Right lobe of liver (tissue), 4 donors: ENCODE results near the gene F13A1.

Experiments used
- POLR2A ChIP-seq: fragments of 450-650 bp; IDR thresholded peaks from one replicate; pipeline ENCODE4 v1.6.1; 2017; ENCODE audit warnings: antibody characterized with exemption, mild to moderate bottlenecking
- TF ChIP-seq, protein P1 (sequence below), 4 donors: fragments of 200-600 bp in 3 of 4; fragments of 450-650 bp in 1 of 4; IDR thresholded peaks; one replicate each; pipeline versions ENCODE4 v1.5.1 to v1.8.0; 2016 to 2022; ENCODE audit warnings: antibody characterized with exemption in 4 of 4, mild to moderate bottlenecking in 2 of 4
- donor health status: DM: no; HTN: no; CAD: no.
- donor health status: DM: no; HTN: no; CAD: no.
- donor health status: DM: no; HTN: yes; CAD: no.

DNA sequence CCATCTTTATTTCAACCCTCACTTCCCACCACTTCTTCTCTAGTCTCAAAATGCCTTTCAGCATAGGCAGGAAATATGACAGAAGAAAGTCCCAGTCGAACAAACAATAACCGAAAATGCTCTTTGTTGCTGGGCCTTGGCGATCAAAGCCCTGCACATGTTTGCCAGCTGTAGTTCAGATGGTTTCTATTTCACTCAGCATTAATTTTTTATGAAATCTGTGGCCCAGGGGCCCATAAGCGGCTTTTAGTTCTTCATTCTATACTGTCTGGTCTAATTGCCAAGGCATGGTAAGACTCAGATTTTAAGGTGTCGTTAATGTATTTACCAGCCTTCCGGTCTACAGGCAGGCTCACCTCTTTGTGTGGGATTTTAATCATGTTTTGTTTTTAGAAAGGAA is 10.9 kb upstream of the F13A1 start:
- TF ChIP-seq, protein P1, sequence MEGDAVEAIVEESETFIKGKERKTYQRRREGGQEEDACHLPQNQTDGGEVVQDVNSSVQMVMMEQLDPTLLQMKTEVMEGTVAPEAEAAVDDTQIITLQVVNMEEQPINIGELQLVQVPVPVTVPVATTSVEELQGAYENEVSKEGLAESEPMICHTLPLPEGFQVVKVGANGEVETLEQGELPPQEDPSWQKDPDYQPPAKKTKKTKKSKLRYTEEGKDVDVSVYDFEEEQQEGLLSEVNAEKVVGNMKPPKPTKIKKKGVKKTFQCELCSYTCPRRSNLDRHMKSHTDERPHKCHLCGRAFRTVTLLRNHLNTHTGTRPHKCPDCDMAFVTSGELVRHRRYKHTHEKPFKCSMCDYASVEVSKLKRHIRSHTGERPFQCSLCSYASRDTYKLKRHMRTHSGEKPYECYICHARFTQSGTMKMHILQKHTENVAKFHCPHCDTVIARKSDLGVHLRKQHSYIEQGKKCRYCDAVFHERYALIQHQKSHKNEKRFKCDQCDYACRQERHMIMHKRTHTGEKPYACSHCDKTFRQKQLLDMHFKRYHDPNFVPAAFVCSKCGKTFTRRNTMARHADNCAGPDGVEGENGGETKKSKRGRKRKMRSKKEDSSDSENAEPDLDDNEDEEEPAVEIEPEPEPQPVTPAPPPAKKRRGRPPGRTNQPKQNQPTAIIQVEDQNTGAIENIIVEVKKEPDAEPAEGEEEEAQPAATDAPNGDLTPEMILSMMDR (IDR thresholded peaks at IDR 0.05): no peak
- TF ChIP-seq POLR2A: no peak
